Ecto neural progenitor cell (in vitro differentiated cells): ENCODE results near the gene NANP.
A peak's percentile ranks its signal among the peaks of the same experiment; 100 is the strongest.
"Not testable (repeated sequence)": the region's sequence is repeated elsewhere in the genome, so short reads cannot be mapped to it uniquely, and the experiment has no call there.

ENCODE experiments used
- DNase-seq: peaks from one replicate; pipeline ENCODE4 v3.0.0-alpha.2; 2018; ENCODE audit warnings: low spot score

The NANP gene, protein sequence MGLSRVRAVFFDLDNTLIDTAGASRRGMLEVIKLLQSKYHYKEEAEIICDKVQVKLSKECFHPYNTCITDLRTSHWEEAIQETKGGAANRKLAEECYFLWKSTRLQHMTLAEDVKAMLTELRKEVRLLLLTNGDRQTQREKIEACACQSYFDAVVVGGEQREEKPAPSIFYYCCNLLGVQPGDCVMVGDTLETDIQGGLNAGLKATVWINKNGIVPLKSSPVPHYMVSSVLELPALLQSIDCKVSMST

DNA sequence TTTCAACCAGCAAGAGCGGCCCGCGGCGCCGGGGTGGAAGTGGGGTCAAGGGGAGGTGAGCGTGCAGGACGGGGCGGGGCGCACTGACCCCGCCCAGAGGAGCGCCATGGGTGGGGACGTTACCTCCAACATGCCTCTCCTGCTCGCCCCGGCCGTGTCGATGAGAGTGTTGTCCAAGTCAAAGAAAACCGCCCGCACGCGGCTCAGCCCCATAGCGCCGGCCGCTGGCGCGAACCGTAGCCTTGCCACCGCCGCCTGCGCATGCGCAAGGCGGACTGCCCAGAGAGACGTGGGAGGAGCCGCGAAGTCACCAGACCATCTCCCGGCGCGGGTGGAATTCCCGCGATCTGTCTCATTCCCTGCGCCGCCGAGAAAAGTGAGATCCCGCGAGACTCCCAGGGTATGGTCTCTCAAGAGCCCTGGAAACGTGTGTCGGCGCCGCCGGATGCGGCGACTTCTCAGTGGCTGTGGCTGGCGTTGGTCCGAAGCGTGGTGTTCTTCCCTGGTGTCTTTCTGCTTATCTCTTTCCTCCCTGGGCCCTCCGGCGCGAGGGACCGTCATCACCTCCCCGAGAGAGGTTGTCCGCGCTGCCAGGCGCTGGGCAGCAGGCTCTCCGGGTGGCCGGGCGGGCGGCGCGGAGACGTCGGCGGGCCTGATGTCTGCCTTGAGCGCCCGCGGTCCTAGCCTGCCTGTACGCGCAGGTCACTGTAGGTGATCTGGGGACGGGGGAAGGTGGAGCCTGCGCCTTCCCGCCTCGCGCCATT, at the start of gene NANP:
TSS of gene NANP (minus strand) at position 279 of the 764 bp plus-strand sequence. CDS start at position 213, 66 bp downstream.
- peak; percentile 95 for DNase-seq

DNA sequence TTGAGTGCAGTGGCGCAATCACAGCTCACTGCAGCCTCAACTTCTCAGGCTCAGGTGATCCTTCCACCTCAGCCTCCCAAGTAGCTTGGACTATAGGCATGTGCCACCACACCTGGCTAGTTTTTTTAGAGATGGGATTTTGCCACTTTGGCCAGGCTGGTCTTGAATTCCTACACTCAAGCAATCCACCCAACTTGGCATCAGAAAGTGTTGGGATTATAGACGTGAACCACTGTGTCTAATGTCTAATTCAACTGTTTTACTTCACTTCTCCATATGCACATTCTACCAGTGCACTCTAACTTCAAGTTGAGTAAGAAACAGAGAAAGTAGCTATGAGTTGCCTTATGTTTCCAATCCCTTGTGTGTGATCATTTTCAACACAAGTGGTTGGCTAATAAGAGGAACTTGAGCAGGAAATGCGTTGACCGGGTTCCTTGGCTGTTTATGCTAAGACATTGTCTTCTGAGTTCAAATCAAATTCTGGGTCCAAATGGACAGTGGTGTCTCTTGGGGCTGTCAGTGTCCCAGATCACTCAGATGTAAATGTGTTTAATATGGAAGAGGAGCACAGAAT, 48.9 kb upstream of the NANP start:
- no peak for DNase-seq

DNA sequence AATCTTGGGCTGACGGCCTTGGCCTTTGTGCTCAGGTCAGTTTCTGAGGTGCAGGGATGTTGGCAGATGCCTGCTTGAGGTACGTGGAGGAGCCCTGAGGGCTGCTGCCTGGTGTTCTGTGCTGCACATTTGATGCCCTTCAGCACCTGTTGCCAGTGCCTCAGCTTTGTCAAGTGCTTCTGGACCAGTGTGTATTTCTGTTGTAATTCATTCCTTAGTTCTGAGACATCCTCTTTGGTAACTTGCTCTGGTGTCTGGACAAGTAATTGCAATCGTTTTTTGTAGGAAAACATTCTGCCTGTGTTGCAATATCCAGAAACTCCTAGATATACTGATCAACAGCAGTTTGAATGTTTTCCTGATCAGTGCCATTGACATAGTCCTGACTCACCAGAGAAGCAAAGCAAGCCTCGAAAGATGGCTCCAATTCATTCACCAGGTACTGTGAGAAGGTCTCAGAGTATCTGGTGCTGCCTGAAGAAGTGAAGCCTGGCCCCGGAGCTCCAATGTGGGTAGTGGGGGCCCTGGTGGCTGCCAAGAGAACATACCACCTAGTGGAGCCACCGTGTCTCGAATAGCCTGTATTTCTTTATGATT, 46.1 kb upstream of the NANP start:
- DNase-seq = no peak

DNA sequence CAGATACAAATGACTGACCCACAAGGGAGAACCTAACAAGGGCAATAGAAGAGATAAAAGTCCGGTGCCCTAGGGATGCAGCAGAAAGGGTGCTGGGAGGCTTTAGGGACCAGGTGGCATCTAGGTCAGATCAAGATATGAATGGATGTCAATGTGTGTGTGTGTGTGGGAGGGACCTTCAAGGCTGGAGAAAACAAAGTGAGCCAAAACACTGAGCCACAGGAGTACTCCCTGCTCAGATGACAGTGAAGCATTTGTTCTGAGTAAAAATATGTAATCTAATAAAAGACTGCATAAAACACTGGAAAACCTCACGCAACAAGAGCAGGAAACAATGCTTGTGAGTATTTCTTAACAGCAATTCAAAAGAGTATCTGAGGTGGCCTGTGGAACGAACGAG, 44.6 kb upstream of the NANP start:
- DNase-seq = no peak

DNA sequence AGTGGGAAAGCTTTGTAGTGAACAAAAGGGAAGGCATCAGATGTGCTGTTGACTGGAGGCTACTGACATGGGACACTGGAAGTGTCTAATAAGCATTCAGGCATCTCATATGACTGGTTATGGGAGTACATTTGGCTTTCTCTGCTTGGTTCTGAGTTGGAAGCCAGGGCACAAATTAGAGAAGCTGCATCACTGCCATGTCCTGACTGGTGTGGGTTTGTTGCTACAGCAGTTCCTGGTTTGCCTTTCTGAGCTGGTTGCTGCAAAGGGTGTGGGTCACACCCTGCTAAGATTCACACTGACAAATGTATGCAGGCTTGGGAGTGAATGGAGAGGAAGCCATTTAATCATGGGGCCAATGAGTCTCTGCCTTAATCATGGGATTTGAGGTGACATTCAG, 36.2 kb upstream of the NANP start:
- DNase-seq = no peak

DNA sequence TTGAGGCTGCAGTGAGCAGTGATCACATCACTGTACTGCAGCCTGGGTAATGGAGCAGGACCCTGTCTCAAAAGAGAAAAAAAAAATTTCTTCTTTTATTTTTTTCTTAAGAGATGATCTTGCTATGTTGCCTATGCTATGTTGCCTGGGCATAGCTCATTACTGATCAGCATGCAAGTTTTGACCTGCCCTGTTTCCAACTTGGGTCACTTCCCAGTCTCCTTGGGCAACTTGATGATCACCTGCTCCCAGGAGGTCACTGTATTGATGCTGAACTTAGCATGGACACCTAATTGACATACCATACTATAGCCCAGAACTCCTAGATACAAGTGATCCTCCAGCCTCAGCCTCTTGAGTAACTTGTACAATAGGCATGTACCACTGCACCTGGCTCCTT, 30.7 kb upstream of the NANP start:
- no peak for DNase-seq

DNA sequence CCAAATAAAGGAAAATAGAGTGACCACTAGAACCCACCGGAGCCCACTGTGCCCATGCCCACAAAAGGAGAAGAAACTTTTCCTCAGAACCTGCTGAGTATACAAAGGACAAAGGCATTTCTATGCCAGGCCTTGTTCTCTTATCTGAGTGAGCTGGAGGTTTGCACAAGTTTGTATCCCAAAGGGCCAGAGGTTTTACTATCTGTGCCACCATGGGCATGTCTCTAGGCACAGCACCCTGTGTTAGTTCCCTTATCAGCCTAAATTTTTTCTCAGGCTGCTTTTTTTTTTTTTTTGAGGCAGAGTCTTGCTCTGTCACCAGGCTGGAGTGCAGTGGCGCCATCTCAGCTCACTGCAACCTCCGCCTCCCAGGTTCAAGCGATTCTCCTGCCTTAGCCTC, 29.1 kb upstream of the NANP start:
- not testable (repeated sequence) for DNase-seq

DNA sequence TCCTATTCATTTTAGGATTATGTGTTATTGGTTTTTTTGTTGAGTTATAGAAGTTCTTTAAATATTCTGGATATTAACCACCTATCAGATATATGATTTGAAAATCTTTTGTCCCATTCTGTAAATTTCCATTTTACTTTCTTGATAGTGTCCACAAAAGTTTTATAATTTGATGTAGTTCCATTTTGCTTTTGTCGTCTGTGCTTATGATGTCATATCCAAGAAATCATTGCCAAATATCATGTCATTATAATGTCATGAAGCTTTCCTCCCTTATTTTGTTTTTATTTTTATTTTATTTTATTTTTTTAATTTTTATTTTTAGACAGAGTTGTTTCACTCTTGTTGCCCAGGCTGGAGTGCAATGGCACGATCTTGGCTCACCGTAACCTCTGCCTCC, 21.0 kb upstream of the NANP start:
- no peak for DNase-seq

DNA sequence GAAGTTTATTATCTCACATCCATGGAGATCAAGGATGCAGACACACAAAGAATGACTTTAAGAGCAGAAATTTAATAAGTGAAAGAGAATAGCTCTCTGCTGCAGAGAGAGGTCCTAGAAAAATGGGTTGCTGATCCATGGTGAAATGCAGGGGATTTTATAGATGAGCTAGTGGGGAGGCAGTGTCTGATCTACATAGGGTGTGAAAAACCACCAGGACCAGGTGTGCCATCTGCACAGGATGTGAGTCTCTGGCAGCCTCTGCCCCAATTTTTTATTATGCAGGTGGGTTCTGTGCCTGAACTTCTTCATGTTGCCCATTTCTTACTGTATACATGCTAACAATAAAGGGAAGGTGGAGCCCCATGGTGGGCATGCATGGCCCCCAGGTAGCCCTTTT, 19.9 kb upstream of the NANP start:
- DNase-seq = no peak

DNA sequence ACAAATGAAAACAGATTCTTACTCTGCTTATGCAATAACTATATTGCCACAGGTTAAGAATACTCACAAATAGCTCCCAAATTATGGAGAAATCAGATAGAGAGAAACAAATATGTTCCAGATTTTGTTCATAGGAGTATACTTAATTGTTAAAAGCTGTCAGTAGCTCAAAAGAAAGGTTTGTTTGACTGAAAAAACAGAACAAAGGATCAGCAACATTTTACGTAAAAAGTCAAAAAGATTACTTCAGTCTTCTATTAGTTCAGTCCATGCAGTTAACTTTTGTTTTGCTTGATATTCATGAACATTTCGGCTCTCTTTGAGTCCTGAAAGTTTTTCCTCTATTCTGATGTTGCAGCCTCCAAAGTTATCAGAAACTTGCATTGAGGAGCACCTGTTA, 13.4 kb upstream of the NANP start:
- no peak for DNase-seq

DNA sequence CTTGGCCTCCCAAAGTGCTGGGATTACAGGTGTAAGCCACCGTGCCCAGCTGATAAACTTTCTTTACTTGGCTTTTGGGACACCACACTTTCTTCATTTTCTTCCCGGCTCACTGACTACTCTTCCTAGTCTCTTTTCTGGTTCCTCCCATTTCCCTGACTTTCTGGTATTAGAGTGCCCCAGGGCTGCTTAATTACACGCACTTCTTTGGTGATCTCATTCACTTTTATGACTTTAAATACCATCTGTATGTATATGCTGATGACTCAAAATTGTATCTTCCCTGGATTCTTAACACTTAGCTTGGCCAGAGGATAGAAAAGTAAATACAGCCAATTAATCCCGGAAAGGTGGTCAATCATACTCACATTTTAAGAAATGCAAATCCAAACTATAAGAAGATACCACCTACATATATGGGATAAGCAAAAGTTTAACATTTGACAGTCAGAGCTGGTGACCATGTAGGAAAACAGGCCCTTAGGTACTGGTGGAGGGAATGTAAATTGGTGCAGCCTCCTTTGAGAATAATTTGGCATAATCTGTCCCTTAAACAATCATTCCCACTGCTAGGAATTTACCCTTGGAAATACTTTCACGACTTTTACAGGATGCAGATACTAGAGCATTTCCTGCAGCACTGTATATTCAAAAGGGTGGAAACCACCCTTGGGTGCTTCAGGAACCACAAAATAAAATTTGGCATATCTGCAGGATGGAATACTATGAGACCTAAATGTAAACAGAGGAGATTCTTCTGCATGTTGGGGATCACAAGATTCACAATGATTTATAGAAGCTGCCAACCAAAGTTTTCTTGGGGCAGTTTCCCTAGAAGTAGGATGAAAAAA, 9.4 kb upstream of the NANP start:
- DNase-seq = no peak

DNA sequence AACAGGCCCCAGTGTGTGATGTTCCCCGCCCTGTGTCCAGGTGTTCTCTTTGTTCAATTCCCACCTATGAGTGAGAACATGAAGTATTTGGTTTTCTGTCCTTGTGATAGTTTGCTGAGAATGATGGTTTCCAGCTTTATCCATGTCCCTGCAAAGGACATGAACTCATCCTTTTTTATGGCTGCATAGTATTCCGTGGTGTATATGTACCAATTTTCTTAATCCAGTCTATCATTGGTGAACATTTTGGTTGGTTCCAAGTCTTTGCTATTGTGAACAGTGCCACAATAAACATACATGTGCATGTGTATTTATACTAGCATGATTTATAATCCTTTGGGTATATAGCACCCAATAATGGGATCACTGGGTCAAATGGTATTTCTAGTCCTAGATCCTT, 6.8 kb upstream of the NANP start:
- not testable (repeated sequence) for DNase-seq

DNA sequence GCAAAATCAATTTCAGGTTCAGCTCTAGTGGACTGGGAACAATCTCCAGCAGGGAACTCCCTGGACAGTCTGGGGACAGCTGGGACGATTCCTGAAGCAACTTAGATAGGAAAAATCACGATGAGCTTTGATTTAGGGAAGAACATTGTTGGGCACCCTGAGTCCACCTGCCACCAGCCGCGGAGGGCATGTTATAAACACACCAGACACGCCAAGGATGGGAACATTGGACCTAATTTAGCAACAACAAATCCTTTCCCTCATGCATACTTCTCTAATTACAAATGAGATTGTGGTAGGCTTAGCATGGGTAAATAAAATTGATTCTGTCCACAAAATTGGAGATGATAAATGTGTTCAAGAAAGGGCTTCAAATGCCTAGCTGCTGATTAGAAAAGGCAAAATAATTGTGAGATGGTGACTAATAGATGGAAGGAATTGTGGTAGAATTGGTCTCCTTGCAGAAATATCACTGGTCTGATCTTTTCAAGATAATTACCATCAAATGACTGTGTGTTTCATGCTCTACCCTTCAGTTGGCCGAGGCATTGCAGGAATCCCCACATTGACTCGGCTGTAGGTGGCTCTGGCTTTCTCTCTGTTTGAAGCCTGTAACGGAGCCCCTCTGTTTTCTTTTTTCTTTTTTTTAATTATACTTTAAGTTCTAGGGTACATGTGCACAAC, 6.1 kb upstream of the NANP start:
- no peak for DNase-seq

DNA sequence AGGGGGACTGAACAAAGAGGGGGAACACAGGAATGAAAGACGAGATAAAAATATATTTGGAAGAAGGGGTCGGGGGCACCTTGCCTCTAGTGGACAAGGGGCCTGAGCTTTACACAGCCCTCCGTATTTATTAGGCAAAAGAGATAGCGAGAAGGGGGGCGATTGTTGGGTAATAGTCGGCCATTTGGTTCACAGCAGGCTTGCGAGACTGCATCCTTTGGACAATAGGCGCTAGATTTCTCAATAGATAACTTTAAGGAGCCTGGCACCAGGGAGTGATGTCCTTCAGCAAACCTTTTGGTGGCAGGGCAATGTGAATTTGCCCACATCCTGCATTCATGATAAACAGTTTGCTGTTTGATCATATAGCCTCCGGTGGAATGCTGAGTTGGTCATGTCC, 3.0 kb upstream of the NANP start:
- DNase-seq = no peak

DNA sequence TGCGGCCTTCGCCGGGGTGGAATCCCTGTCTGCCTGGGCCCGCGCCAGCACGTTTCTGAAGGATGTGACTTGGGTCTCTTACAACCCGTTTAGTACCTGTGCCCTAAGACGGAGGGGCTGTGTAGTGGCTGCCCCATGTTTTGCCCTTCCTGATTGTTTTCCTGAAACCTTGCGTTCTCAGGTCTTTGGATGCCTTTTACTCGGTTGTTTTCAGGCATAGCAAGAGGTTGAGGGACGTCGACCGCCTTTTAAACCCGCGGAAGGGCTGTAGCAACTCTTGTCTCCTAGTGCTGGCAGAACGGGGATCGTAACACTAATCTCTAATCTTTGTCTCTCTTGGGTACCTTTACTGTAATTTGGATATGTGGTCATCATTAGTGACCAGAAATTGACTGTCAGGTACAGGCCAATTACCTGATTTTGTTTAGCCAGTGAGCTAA, 706 bp upstream of the NANP start:
- no peak for DNase-seq

DNA sequence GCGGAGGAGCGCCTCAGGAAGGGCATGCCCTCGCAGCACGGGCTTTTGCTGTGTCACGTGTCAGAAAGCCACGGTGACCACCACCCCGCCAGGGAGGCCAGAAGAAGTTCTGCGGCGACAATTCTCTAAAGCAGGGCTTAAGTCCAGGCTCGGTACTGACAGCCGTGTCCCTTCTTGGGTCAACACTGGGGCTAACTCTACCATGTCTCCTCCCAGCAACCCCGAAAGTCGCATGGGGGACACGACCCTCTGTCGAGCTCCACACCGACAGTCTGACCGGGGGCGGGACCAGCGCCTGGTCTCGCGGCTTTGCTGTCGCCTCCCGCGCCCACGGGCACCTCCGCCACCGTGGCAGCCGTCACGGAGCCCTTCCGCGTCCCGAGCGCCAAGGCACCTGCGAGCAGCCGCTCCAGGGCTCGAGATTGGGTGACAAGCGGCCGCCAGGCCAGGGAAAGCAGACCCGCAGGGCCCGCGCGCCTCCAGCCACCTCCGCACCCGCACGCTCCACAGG, 534 bp downstream of the NANP start:
- peak; percentile 58 for DNase-seq

DNA sequence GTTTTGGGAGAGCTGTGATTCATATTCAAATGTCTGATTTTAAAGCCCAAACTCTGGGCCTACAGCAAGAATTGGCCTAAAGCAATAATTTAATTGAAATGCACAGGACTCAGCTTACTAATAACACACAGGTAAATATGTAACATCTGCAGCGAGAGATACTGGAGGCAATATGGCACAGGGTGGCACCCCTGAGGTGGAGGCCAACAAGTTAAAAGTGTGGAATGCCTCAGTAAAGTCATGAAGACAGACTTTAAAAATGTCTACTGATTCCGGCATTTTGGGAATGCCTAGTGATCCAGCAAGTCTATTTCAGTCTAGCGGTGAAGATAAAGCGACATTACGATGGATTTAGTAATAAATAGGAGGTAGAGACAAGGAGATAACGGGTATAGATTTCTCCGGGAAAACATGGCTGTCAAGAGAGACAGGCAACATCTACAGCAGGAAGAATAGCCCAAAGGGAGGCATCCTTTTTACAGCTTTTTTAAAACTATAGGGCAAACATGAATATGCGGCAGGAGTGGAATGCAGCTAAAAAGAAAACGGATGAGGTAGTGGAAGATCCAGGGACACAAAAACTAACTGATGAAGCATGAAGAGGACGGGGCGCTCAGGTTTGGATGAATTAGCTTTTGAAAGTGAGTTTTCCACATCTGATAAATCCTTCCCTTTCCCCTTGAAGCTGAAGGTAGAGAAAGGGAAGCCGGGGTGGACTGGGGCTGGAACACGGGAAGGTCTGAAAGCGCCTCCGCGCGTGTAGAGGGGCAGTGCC, 1.2 kb downstream of the NANP start:
- DNase-seq = no peak

DNA sequence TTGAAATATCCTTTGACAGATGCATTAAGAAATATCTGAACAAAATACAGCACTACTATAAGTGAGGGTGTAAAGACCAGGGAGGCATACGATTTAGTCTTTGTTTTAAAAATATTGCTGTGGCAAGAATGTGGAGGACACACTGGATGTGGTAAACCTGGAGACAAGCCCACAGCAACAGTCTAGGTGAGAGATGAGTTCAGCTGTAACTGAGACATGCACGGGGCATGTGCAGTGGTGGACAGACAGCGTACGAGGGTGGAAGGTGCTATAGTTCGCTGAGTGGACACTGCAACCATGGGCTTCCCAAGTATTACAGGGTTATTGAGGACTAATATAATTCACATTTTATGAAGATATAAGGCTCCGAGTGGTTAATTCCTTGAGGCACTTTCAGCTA, 1.8 kb downstream of the NANP start:
- no peak for DNase-seq

DNA sequence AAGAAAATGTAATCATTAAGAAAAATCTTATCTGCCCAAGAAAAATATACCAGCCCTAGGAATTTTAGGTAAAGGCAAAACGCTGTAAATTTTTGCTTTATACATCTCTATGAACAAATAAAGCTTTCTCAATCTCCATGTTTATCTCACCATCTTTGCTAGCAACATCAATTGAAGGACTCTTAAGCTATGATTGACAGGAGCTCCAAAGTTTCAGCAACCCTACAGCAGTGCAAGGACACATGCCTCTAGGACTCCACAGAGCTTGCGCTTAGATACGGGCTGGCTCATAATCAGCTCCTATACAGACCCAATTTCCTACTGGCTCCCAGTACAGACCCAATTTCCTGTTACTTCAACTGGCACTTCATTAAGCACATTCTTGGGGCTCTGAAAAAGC, 4.3 kb downstream of the NANP start:
- DNase-seq = no peak

DNA sequence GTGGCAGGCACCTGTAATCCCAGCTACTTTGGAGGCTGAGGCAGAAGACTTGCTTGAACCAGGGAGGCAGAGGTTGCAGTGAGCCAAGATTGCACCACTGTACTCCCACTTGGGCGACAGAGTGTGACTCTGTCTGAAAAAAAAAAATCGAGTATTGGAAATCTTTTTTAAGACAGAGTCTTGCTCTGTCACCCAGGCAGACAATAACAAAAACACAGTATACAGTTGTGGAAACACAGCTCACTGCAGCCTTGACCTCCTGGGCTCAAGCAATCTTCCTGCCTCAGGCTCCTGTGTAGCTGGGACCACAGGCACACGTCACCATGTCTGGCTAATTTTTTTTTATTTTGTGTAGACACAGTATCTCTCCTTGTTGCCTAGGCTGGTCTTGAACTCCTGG, 15.0 kb downstream of the NANP start:
- DNase-seq = no peak
